ENCODE measurements around the gene SMYD3.
"Not testable (repeated sequence)": the region's sequence is repeated elsewhere in the genome, so short reads cannot be mapped to it uniquely, and the experiment has no call there.

The SMYD3 gene

DNA sequence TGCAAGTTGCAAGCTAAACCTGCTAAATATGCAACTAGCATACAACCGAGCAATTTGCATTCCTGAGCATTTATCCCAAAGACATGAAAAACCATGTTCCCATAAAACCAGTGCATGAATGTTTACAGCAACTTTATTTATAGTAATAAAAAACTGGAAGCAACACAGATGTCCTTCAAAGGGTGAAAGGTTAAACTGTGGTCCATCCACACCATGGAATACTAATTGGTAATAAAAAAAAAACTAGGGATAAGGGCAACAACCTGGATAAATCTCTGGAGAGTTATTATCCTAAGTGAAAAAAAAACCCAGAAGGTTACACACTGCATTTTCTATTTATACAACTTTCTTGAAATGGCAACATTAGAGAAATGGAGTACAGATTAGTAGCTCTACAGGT, 474.1 kb downstream of the SMYD3 start:
- Histone ChIP-seq H2AFZ (no peak overlapping the region), H3K4me1 (no peaks in the 10 kb centered on the region), H3K27ac (no peak overlapping the region), H3K9ac (no peak overlapping the region), H3K4me2 (ENCODE audit: low read length) (no peak overlapping the region), H3K4me3 (ENCODE audit: low read depth, low read length) (no peak overlapping the region), H3K9me3 (ENCODE audit: control insufficient read depth, low read length) (no peaks in the 10 kb centered on the region), H3K27me3 (ENCODE audit: control insufficient read depth, insufficient read depth, low read length) (no peaks in the 10 kb centered on the region), H3K36me3 (ENCODE audit: control insufficient read depth, insufficient read depth, low read length) (no peaks in the 10 kb centered on the region), H3K79me2 (no peaks in the 10 kb centered on the region)
- TF ChIP-seq, protein P1, sequence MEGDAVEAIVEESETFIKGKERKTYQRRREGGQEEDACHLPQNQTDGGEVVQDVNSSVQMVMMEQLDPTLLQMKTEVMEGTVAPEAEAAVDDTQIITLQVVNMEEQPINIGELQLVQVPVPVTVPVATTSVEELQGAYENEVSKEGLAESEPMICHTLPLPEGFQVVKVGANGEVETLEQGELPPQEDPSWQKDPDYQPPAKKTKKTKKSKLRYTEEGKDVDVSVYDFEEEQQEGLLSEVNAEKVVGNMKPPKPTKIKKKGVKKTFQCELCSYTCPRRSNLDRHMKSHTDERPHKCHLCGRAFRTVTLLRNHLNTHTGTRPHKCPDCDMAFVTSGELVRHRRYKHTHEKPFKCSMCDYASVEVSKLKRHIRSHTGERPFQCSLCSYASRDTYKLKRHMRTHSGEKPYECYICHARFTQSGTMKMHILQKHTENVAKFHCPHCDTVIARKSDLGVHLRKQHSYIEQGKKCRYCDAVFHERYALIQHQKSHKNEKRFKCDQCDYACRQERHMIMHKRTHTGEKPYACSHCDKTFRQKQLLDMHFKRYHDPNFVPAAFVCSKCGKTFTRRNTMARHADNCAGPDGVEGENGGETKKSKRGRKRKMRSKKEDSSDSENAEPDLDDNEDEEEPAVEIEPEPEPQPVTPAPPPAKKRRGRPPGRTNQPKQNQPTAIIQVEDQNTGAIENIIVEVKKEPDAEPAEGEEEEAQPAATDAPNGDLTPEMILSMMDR (IDR thresholded peaks at IDR 0.05): no peak

DNA sequence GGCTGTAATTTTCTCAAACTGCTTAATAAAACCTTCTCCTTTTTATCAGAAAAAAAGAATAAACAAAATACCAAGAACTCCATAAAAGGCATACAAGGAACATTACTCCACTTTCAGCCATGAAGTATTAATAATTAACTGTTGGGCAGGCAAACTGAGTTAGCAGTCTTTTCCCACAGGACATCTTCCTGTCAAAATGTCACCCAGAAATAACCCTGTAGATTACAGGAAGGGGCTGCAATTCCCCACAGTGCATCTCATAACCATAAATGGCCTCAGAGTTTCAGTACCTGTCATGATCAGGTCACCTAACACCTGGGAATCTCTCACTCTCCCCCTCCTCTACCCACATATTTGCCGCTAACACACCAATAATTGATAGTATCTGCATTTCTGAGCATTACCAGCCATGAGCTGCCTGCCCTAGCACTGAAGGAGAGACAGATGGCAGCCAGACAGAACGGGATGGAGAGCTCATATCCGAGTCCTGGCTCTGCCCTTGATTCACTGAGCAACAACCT, 475.0 kb downstream of the SMYD3 start:
- no peak overlapping the region for H2AFZ ChIP-seq
- no peaks in the 10 kb centered on the region for H3K9me3 ChIP-seq (ENCODE audit: control insufficient read depth, low read length)
- no peaks in the 10 kb centered on the region for H3K79me2 ChIP-seq
- H3K36me3 ChIP-seq (ENCODE audit: control insufficient read depth, insufficient read depth, low read length): no peaks in the 10 kb centered on the region
- no peak overlapping the region for H3K9ac ChIP-seq
- H3K27me3 ChIP-seq (ENCODE audit: control insufficient read depth, insufficient read depth, low read length): no peaks in the 10 kb centered on the region
- H3K4me1 ChIP-seq: no peaks in the 10 kb centered on the region
- H3K4me2 ChIP-seq (ENCODE audit: low read length): no peak overlapping the region
- TF ChIP-seq, protein P1 (IDR thresholded peaks at IDR 0.05): no peak
- H3K27ac ChIP-seq: no peak overlapping the region
- no peak overlapping the region for H3K4me3 ChIP-seq (ENCODE audit: low read depth, low read length)

DNA sequence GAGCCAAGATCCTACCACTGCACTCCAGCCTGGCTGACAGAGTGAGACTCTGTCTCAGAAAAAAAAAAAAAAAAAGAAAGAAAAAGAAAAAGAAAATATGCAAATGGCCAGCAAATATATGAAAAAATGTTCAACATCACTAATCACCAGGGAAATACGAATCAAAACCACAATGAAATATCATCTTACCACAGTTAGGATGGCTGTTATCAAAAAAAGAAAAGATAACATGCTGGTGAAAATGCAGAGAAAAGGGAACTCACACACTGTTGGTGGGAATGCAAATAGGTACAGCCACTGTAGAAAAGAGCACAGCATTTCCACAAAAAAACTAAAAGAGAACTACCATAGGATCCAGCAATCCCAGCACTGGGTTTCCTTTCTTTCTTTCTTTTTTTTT, 477.5 kb downstream of the SMYD3 start:
- no peaks in the 10 kb centered on the region for H3K36me3 ChIP-seq (ENCODE audit: control insufficient read depth, insufficient read depth, low read length)
- no peaks in the 10 kb centered on the region for H3K9me3 ChIP-seq (ENCODE audit: control insufficient read depth, low read length)
- H2AFZ ChIP-seq: no peak overlapping the region
- no peaks in the 10 kb centered on the region for H3K79me2 ChIP-seq
- H3K27me3 ChIP-seq (ENCODE audit: control insufficient read depth, insufficient read depth, low read length): no peaks in the 10 kb centered on the region
- H3K27ac ChIP-seq: no peak overlapping the region
- no peak overlapping the region for H3K4me2 ChIP-seq (ENCODE audit: low read length)
- H3K4me1 ChIP-seq: no peaks in the 10 kb centered on the region
- H3K4me3 ChIP-seq (ENCODE audit: low read depth, low read length): no peak overlapping the region
- no peak overlapping the region for H3K9ac ChIP-seq
- TF ChIP-seq, protein P1 (IDR thresholded peaks at IDR 0.05): no peak

DNA sequence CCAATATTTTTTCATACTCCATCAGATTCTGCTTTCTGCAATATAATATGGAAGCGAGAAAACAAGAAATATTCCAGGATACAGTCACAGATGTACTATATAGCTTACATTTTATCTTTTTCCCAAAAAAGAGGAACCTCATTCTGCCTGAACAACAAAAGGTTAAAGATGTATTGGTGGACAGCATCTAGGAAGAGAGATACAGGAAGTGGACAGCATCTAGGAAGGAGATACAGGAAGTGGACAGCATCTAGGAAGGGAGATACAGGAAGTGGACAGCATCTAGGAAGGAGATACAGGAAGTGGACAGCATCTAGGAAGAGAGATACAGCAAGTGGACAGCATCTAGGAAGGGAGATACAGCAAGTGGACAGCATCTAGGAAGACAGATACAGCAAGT, 483.0 kb downstream of the SMYD3 start:
- not testable (repeated sequence) for H2AFZ ChIP-seq; H3K4me1 ChIP-seq; H3K9me3 ChIP-seq (ENCODE audit: control insufficient read depth, low read length); H3K9ac ChIP-seq; H3K27me3 ChIP-seq (ENCODE audit: control insufficient read depth, insufficient read depth, low read length); H3K27ac ChIP-seq; H3K4me3 ChIP-seq (ENCODE audit: low read depth, low read length); H3K36me3 ChIP-seq (ENCODE audit: control insufficient read depth, insufficient read depth, low read length); H3K79me2 ChIP-seq; H3K4me2 ChIP-seq (ENCODE audit: low read length)

DNA sequence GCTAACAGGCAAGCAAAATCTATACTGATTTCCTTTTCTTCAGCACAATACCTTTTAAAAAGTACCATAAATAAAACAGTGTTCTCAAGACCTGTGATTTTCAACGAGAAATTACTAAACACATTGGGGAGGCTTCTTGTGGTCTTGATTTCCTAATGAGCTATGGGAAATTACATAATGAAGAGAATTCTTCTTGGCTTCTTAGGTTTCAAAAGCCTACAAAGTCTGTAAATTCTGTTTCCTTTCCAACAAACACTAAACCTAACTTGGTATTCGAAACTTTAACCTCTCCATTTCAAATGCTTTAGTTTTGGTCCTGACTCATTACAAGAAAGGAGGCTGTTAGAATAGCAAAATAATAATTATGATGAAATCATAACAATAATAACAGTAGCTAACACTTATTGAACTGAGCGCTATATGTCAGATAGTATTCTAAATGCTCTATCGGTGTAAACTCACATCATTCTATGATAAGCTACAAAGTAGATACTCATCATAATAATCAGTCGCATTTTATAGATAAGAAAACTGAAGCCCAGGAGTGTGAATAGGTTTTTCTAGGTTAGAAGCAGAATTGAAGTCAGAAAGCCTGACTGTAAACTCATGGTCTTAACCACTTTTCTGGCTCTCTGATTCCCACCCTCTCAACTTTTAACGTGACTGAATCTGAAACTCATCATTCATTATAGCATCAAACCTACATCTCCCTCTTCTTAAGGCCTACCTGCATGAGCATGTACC, 486.7 kb downstream of the SMYD3 start:
- Histone ChIP-seq H3K79me2 (no peaks in the 10 kb centered on the region), H3K4me3 (ENCODE audit: low read depth, low read length) (no peak overlapping the region), H3K9me3 (ENCODE audit: control insufficient read depth, low read length) (no peaks in the 10 kb centered on the region), H3K9ac (no peak overlapping the region), H3K4me1 (no peaks in the 10 kb centered on the region), H3K27ac (no peak overlapping the region), H3K4me2 (ENCODE audit: low read length) (no peak overlapping the region), H2AFZ (no peak overlapping the region), H3K36me3 (ENCODE audit: control insufficient read depth, insufficient read depth, low read length) (no peaks in the 10 kb centered on the region), H3K27me3 (ENCODE audit: control insufficient read depth, insufficient read depth, low read length) (no peaks in the 10 kb centered on the region)
- TF ChIP-seq, protein P1 (IDR thresholded peaks at IDR 0.05): no peak
